ENCODE data around the gene RAC3. TPM values are rescaled to one million over a fixed set of nuclear protein-coding genes. Genes with fewer than 3 reads are reported as not detected.

RAC3 gene
- total RNA-seq, 2 donors from 2014 or later = 41.8 to 93.9 TPM

DNA sequence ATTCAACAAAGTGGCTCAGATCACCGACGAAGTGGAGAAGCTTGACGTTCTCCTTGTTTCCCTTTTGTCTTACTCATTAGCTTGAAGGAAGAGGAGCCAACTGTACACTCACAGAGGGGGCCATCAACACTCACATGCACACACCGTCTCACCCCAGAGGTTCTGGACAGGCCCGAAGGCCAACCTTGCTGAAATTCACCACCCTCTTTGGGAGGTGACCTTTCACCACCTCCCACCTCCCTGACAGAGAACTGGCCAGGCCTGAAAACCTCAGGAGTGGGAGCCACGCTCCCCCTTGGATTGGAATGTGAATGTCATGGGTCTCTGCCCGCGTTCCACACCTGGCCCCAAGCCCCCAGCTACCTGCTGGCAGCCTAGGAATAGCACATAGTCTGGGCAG, 4.0 kb downstream of the RAC3 start:
- DNase-seq (ENCODE audit: low spot score) = no peak
- H3K4me3 ChIP-seq = no peak overlapping the region
- peaks cover 16% of the 10 kb centered on the region for H3K4me1 ChIP-seq (replicated peaks)
- H3K36me3 ChIP-seq = no peaks in the 10 kb centered on the region
- H3K27me3 ChIP-seq (replicated peaks; ENCODE audit: insufficient read depth) = no peaks in the 10 kb centered on the region
- 88% methylated on average over 8 of the region's 8 CpGs for WGBS
- TF ChIP-seq POLR2AphosphoS5 (IDR thresholded peaks at IDR 0.05) = no peak
- TF ChIP-seq POLR2A (IDR thresholded peaks at IDR 0.05) = no peak
- TF ChIP-seq, protein P1, sequence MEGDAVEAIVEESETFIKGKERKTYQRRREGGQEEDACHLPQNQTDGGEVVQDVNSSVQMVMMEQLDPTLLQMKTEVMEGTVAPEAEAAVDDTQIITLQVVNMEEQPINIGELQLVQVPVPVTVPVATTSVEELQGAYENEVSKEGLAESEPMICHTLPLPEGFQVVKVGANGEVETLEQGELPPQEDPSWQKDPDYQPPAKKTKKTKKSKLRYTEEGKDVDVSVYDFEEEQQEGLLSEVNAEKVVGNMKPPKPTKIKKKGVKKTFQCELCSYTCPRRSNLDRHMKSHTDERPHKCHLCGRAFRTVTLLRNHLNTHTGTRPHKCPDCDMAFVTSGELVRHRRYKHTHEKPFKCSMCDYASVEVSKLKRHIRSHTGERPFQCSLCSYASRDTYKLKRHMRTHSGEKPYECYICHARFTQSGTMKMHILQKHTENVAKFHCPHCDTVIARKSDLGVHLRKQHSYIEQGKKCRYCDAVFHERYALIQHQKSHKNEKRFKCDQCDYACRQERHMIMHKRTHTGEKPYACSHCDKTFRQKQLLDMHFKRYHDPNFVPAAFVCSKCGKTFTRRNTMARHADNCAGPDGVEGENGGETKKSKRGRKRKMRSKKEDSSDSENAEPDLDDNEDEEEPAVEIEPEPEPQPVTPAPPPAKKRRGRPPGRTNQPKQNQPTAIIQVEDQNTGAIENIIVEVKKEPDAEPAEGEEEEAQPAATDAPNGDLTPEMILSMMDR (IDR thresholded peaks at IDR 0.05) = no peak
- peak overlapping the region; percentile 96 to 99 for H3K27ac ChIP-seq
- no peaks in the 10 kb centered on the region for H3K9me3 ChIP-seq
- intact Hi-C loops (cut with DNase I) = loop anchor here (5.0 kb wide), 1 partner anchor 62 kb away; the partner anchor contains the start of gene FASN

DNA sequence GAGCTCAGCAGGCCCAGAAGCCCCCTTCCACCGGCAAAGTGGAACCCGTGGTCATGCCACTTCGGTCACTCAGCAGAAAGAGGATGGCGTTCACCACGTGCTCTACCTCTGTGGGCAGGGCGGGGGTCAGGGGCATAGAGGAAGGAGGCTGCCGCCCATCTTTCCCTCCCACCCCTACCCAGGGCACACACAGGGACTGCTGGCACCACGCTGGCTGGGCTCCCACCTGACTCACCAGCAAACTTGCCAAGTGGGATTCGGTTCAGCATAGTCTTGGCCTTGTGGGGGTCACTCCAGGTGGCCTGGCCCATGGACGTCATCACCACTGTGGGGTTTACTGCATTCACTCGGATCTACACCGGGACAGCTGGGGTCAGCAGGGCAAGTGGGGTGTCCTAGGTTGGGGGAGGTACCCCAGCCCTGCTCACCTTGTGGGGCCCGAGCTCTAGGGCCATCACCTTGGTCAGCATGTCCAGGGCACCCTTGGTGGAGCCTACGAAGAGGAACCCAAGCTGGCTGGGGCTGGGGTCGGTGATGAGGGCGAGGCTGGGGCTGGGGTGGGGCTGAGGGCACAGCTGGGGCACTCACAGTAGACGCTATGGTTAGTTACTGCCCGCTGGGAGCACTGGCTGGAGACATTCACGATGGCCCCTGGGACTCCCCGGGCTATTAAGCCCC, 4.6 kb downstream of the RAC3 start:
- Histone ChIP-seq H3K36me3 (no peaks in the 10 kb centered on the region), H3K9me3 (no peaks in the 10 kb centered on the region), H3K27ac (peak overlapping the region; percentile 96 to 99), H3K4me3 (peak overlapping the region; percentile 72 to 81), H3K4me1 (replicated peaks) (peaks cover 16% of the 10 kb centered on the region), H3K27me3 (replicated peaks; ENCODE audit: insufficient read depth) (no peaks in the 10 kb centered on the region)
- TF ChIP-seq POLR2A (IDR thresholded peaks at IDR 0.05) (no peak), POLR2AphosphoS5 (IDR thresholded peaks at IDR 0.05) (no peak)
- TF ChIP-seq, protein P1 (IDR thresholded peaks at IDR 0.05) = no peak
- no peak for DNase-seq (ENCODE audit: low spot score)
- WGBS = 80% methylated on average over 19 of the region's 20 CpGs
- intact Hi-C loops (cut with DNase I) = loop anchor here (5.0 kb wide), 1 partner anchor 61 kb away; the partner anchor contains the start of gene FASN

DNA sequence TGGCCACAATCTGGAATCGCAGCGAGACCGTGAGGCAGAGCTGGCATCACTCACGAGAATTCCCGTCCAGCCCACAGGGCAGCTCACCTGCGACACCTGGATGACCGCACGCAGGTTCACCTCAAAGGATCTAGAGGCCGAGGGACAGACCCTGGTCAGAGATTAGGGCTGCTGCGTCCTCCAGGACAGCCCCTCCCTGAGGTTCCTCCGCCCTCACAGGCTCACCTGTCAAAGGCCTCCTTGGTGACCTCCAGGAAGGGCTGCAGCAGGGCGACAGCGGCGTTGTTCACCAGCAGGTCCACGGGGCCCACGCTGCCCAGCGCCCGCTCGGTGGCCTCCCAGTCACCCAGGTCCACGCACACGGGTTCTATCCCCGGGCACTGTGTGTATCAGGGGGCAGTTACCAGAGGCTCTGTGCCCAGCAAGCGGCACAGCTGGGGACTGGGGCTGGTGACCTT, 5.2 kb downstream of the RAC3 start:
- DNase-seq (ENCODE audit: low spot score) = no peak
- Histone ChIP-seq H3K9me3 (no peaks in the 10 kb centered on the region), H3K27ac (peak overlapping the region; percentile 96 to 99), H3K4me3 (peak overlapping the region; percentile 72 to 81), H3K4me1 (replicated peaks) (peaks cover 16% of the 10 kb centered on the region), H3K36me3 (no peaks in the 10 kb centered on the region), H3K27me3 (replicated peaks; ENCODE audit: insufficient read depth) (no peaks in the 10 kb centered on the region)
- intact Hi-C loops (cut with DNase I) = loop anchor here (5.0 kb wide), 1 partner anchor 61 kb away; the partner anchor contains the start of gene FASN
- TF ChIP-seq, protein P1 (IDR thresholded peaks at IDR 0.05) = no peak
- TF ChIP-seq POLR2A (IDR thresholded peaks at IDR 0.05) (no peak), POLR2AphosphoS5 (IDR thresholded peaks at IDR 0.05) (no peak)
- WGBS = 32% methylated on average over 23 of the region's 23 CpGs

DNA sequence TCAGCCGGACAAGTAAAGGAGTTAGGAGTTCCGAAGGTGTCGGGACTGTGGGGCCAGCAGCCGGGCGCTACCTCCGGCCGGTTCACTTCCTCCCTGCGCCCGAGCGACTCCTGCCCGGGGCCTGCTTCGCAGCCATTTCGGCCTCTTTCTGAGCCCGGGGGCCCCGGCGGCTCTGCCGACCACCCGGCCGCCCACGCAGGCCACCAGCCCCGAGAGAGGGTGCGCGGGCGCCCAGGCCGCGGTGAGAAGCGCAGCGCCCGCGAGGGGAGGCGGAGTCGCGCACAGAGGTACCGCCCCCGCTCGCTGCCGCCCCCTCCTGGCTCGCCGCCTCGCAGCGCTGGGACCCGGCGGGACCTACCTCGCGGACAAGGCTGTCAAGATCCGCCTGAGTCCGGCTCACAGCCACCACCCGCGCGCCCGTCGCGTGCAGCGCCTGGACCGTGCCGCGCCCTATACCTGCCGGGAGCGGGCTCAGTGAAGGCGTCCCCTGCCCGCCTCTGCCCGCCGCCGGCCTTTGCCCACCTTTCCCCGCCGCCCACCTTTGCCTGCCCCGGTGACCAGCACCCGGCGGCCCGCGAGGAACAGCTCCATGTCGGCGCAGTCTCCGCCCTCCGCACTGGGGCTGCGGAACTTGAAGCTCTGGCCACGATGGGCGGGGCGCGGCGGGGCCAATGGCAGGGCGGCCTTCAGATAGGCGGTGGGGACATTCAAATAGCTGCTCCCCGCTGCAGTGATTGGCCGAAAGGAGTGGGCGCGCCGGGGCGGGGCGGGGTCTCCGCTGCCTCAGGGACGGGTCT, 5.8 kb downstream of the RAC3 start, which contains the start of gene DCXR:
DCXR (minus strand) TSS at position 606 of the 797 bp plus-strand sequence; CDS start at position 591, 15 bp downstream.
- H3K4me3 ChIP-seq = peak within 1 kb of the TSS; percentile 72 to 81
- TF ChIP-seq POLR2AphosphoS5 (IDR thresholded peaks at IDR 0.05) (peak; percentile 96), POLR2A (IDR thresholded peaks at IDR 0.05) (peak; percentile 95)
- TF ChIP-seq, protein P1 (IDR thresholded peaks at IDR 0.05) = peak; percentile 66 to 94 (median 82)
- no peaks in the 10 kb centered on the region for H3K36me3 ChIP-seq
- intact Hi-C loops (cut with DNase I) = loop anchor here (5.0 kb wide), 1 partner anchor 60 kb away; the partner anchor contains the start of gene FASN
- no peaks in the 10 kb centered on the region for H3K27me3 ChIP-seq (replicated peaks; ENCODE audit: insufficient read depth)
- H3K9me3 ChIP-seq = no peaks in the 10 kb centered on the region
- peak within 1 kb of the TSS; percentile 96 to 99 for H3K27ac ChIP-seq
- WGBS = under 1% methylated on average over 76 of the region's 92 CpGs
- DNase-seq (ENCODE audit: low spot score) = peak; percentile 98
- H3K4me1 ChIP-seq (replicated peaks) = peaks cover 13% of the 10 kb centered on the region
